ENCODE data around the gene PRR23C. TPM values are rescaled to one million over a fixed set of nuclear protein-coding genes. Genes with fewer than 3 reads are reported as not detected.
"Not testable (repeated sequence)": the region's sequence is repeated elsewhere in the genome, so short reads cannot be mapped to it uniquely, and the experiment has no call there.

The PRR23C gene
- not detected in 2 replicates for total RNA-seq (2014; rRNA removed; shearing (Covaris generic))

- peak; percentile 49 for DNase-seq
- Histone ChIP-seq H3K36me3 (replicated peaks; ENCODE audit: control insufficient read depth, insufficient read depth, low read length) (no peaks in the 10 kb centered on the region), H3K27me3 (ENCODE audit: control insufficient read depth, insufficient read depth, low read length) (no peaks in the 10 kb centered on the region), H3K4me3 (ENCODE audit: insufficient read depth, low read depth, low read length) (no peak within 1 kb of the TSS)
These were observed at the start of gene PRR23C for GRCh38 chr3:139044366-139045210. Gene PRR23C (minus strand): TSS chr3:139044892. CDS start chr3:139044620, 272 bp downstream.

DNA sequence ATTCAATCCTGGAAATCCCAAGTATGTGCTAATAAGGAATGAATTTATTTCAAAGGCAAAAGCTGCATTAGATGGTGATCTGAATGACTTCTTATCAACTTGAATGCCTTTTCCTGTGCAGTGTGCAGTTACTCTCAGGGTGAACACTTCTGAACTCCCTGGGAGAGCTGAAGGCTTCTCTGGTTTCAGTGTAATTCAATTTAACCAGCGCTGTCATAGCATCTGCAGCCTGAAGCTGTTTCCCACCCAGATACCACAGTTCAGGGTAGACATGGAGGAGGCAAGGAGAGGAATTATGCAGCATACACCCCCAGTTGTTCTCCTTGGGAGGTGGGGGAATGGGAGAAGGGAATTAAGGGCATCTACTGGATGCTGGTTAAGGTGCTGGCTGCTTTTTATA, 49.1 kb upstream of the PRR23C start:
- no peak for DNase-seq
- no peak overlapping the region for H3K4me3 ChIP-seq (ENCODE audit: insufficient read depth, low read depth, low read length)
- no peaks in the 10 kb centered on the region for H3K36me3 ChIP-seq (replicated peaks; ENCODE audit: control insufficient read depth, insufficient read depth, low read length)
- no peaks in the 10 kb centered on the region for H3K27me3 ChIP-seq (ENCODE audit: control insufficient read depth, insufficient read depth, low read length)

- no peak overlapping the region for H3K4me3 ChIP-seq (ENCODE audit: insufficient read depth, low read depth, low read length)
- H3K36me3 ChIP-seq (replicated peaks; ENCODE audit: control insufficient read depth, insufficient read depth, low read length), result no peaks in the 10 kb centered on the region
- no peak for DNase-seq
- no peaks in the 10 kb centered on the region for H3K27me3 ChIP-seq (ENCODE audit: control insufficient read depth, insufficient read depth, low read length)
These were observed 44.0 kb upstream of the PRR23C start for GRCh38 chr3:139088462-139089324.

DNA sequence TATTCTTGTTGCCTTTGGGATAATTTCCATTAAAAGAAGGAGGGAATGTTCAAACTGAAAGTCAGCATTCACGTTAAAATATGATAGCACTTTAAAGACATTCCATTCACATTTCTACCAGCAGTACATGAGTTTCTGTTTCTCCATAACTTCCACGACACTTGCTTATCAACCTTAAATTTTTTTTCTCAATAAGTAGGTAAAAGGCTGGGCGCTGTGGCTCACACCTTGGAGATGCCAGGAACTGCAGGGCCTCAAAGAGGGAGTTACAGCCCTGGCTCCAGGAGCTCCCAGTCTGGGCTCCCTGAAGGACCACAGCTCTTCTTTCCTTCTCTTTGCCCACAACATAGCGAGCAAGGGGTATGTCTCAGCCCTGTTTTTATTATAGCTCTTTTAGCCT, 42.9 kb upstream of the PRR23C start:
- no peak for DNase-seq
- H3K4me3 ChIP-seq (ENCODE audit: insufficient read depth, low read depth, low read length), result no peak overlapping the region
- H3K27me3 ChIP-seq (ENCODE audit: control insufficient read depth, insufficient read depth, low read length), result no peaks in the 10 kb centered on the region
- H3K36me3 ChIP-seq (replicated peaks; ENCODE audit: control insufficient read depth, insufficient read depth, low read length), result no peaks in the 10 kb centered on the region

DNA sequence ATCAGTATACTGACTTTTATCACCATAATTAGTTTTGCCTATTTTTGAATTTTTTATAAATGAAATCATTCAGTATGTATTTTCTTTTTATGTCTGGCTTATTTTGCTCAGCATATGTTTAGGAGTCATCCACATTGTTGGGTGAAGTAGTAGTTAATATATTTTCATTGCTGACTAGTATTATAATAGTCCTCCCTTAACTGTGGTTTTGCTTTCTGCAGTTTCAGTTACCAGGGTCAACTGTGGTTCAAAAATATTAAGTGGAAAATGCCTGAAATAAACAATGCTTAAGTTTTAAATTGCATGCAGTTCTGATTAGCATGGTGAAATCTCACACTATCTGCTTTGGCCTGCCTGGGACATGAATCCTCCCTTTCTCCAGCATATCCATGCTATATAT, 39.5 kb upstream of the PRR23C start:
- H3K27me3 ChIP-seq (ENCODE audit: control insufficient read depth, insufficient read depth, low read length), result no peaks in the 10 kb centered on the region
- no peaks in the 10 kb centered on the region for H3K36me3 ChIP-seq (replicated peaks; ENCODE audit: control insufficient read depth, insufficient read depth, low read length)
- H3K4me3 ChIP-seq (ENCODE audit: insufficient read depth, low read depth, low read length), result no peak overlapping the region
- DNase-seq, result no peak

GRCh38 chr3:139074565-139075115, 29.9 kb upstream of the PRR23C start:
- no peak for DNase-seq
- no peak overlapping the region for H3K4me3 ChIP-seq (ENCODE audit: insufficient read depth, low read depth, low read length)
- H3K27me3 ChIP-seq (ENCODE audit: control insufficient read depth, insufficient read depth, low read length), result no peaks in the 10 kb centered on the region
- no peaks in the 10 kb centered on the region for H3K36me3 ChIP-seq (replicated peaks; ENCODE audit: control insufficient read depth, insufficient read depth, low read length)

DNA sequence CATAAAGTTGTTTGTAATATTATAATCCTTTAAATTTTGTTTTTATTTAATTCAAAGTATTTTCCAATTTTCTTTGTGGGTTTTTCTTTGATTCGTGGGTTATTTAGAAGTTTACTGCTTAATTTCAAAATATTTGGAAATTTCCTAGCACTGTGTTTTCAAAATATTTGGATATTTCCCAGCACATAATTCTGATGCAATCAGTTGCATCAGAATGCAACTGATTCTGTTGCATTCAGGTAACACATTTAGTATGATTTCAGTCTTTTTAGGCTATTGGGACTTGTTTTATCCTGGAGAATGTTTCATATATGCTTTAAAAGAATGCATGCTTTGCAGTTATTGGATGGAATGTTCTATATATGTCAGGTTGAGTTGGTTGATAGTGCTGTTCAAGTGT, 18.2 kb upstream of the PRR23C start:
- no peak for DNase-seq
- Histone ChIP-seq H3K4me3 (ENCODE audit: insufficient read depth, low read depth, low read length) (no peak overlapping the region), H3K36me3 (replicated peaks; ENCODE audit: control insufficient read depth, insufficient read depth, low read length) (no peaks in the 10 kb centered on the region), H3K27me3 (ENCODE audit: control insufficient read depth, insufficient read depth, low read length) (no peaks in the 10 kb centered on the region)

- H3K27me3 ChIP-seq (ENCODE audit: control insufficient read depth, insufficient read depth, low read length), result no peaks in the 10 kb centered on the region
- DNase-seq, result no peak
- no peaks in the 10 kb centered on the region for H3K36me3 ChIP-seq (replicated peaks; ENCODE audit: control insufficient read depth, insufficient read depth, low read length)
- no peak overlapping the region for H3K4me3 ChIP-seq (ENCODE audit: insufficient read depth, low read depth, low read length)
These were observed 8.3 kb upstream of the PRR23C start for GRCh38 chr3:139052802-139053600.

- Histone ChIP-seq H3K36me3 (replicated peaks; ENCODE audit: control insufficient read depth, insufficient read depth, low read length) (no peaks in the 10 kb centered on the region), H3K27me3 (ENCODE audit: control insufficient read depth, insufficient read depth, low read length) (no peaks in the 10 kb centered on the region), H3K4me3 (ENCODE audit: insufficient read depth, low read depth, low read length) (no peak overlapping the region)
- DNase-seq, result no peak
These were observed 932 bp downstream of the PRR23C start for GRCh38 chr3:139043554-139044365.

DNA sequence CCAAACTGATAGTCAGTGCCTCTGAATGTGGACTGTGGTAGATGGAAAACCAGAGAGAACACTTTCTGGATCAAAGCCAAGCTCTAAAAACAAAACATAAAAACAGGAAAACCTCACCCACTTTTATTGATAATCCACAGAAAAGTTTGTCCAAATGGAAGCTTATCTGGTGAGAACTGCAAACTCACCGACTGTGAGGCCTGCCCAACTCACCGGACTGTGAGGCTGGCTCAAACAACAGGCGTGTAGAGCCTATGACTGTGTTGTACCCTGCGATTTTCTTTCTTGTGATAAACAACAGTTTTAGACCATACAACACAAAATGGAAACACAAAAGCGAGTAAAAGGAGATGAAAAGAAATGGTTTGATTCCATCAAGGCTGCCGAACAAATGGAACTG, 7.2 kb downstream of the PRR23C start:
- no peaks in the 10 kb centered on the region for H3K27me3 ChIP-seq (ENCODE audit: control insufficient read depth, insufficient read depth, low read length)
- no peaks in the 10 kb centered on the region for H3K36me3 ChIP-seq (replicated peaks; ENCODE audit: control insufficient read depth, insufficient read depth, low read length)
- no peak overlapping the region for H3K4me3 ChIP-seq (ENCODE audit: insufficient read depth, low read depth, low read length)
- DNase-seq, result no peak

DNA sequence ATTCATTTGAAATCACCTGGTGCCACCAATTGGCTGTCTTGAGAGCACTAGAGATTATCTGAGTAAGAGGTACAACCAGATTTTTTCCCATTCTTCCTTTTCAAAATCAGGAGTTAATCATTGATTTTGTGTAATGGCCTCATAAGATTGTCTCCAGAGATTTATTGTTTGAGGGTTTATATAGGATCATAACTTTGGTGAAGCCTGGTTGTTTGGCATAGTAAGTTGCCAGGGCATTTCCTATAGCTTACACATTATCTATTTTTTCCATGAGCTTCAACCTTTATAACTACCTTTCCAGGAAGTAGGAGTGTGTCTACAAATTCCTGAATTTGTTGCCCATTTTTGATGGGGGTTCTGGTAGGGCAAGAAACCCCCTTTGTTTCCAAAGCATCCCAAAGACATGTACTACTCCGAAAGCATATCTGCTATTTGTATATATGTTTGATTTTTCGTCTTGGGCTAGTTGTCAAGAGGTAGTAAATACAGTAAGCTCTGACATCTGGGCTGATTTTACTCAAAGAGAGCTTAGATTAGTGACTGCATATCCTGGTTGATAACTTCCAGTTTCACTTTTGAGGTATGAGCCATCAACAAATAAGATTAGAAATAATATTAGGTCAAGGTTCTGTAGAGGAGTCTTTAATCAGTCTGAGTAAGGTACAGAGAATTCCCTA, 12.2 kb downstream of the PRR23C start:
- no peaks in the 10 kb centered on the region for H3K27me3 ChIP-seq (ENCODE audit: control insufficient read depth, insufficient read depth, low read length)
- no peak overlapping the region for H3K4me3 ChIP-seq (ENCODE audit: insufficient read depth, low read depth, low read length)
- DNase-seq, result no peak
- H3K36me3 ChIP-seq (replicated peaks; ENCODE audit: control insufficient read depth, insufficient read depth, low read length), result no peaks in the 10 kb centered on the region

DNA sequence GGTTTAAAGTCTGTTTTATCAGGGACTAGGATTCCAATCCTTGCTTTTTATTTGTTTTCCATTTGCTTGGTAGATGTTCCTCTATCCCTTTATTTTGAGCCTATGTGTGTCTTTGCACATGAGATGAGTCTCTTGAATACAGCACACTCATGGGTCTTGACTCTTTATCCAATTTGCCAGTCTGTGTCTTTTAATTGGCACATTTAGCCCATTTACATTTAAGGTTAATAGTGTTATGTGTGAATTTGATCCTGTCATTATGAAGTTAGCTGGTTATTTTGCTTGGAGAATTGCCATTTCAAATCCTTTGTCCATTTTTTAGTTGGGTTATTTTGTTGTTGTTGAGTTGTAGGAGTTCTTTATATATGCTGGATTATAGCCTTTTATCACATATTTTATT, 14.1 kb downstream of the PRR23C start:
- not testable (repeated sequence) for H3K36me3 ChIP-seq (replicated peaks; ENCODE audit: control insufficient read depth, insufficient read depth, low read length); H3K27me3 ChIP-seq (ENCODE audit: control insufficient read depth, insufficient read depth, low read length); H3K4me3 ChIP-seq (ENCODE audit: insufficient read depth, low read depth, low read length); DNase-seq

DNA sequence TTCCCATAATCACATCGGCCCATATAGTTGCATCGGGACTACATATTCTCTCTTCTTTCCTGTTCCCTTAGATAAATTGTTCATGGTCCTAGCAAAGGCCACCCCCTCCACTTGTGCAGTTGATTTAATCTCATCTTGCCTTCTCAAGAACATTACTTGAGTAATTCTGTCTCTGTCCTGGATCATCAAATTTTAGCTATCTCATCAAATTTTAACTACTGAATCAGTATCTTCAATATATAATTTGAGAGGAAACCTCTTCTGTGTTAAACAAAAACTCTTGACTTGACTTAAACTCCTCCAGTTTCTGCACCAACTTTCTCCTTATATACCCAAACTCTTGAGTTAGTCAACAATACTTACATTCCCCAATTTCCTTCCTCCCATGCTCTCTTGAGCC, 19.7 kb downstream of the PRR23C start:
- Histone ChIP-seq H3K27me3 (ENCODE audit: control insufficient read depth, insufficient read depth, low read length) (no peaks in the 10 kb centered on the region), H3K36me3 (replicated peaks; ENCODE audit: control insufficient read depth, insufficient read depth, low read length) (no peaks in the 10 kb centered on the region), H3K4me3 (ENCODE audit: insufficient read depth, low read depth, low read length) (no peak overlapping the region)
- no peak for DNase-seq

Measured in H7 (cell line).